Neural progenitor cell (in vitro differentiated cells): ENCODE results near the gene TBC1D20. TPM values are rescaled to one million over a fixed set of nuclear protein-coding genes. Genes with fewer than 3 reads are reported as not detected.
"Not testable (repeated sequence)": the region's sequence is repeated elsewhere in the genome, so short reads cannot be mapped to it uniquely, and the experiment has no call there.

Experiments
- DNase-seq: peaks from one replicate; pipeline ENCODE4 v3.0.0-alpha.2; 2016; ENCODE audit warnings: low spot score
- H2AFZ ChIP-seq: fragments of 200-600 bp; sonication (generic); replicated peaks from 2 replicates; pipeline ENCODE4 v1.6.1; 2016; ENCODE audit warnings: antibody characterized with exemption
- H3F3A ChIP-seq: fragments of 200-600 bp; sonication (generic); 2 replicates; pipeline ENCODE4 v1.6.1; 2016; ENCODE audit warnings: antibody characterized with exemption, low read depth
- H3K27ac ChIP-seq: fragments of 200-600 bp; sonication (generic); 2 replicates; pipeline ENCODE4 v1.5.1; 2016; ENCODE audit warnings: mild to moderate bottlenecking
- H3K27me3 ChIP-seq: fragments of 200-600 bp; sonication (generic); 2 replicates; pipeline ENCODE4 v1.6.1; 2016; ENCODE audit warnings: mild to moderate bottlenecking, moderate library complexity
- H3K36me3 ChIP-seq: fragments of 200-600 bp; sonication (generic); 2 replicates; pipeline ENCODE4 v1.5.1; 2016
- H3K4me1 ChIP-seq: fragments of 200-600 bp; sonication (generic); 2 replicates; pipeline ENCODE4 v1.6.1; 2016; ENCODE audit warnings: mixed run types
- H3K4me2 ChIP-seq: fragments of 200-600 bp; sonication (generic); 2 replicates; pipeline ENCODE4 v1.6.1; 2016
- H3K4me3 ChIP-seq: fragments of 200-600 bp; sonication (generic); 2 replicates; pipeline ENCODE4 v1.5.1; 2016
- H3K79me2 ChIP-seq: fragments of 200-600 bp; sonication (generic); 2 replicates; pipeline ENCODE4 v1.6.1; 2016; ENCODE audit warnings: low read depth
- H3K9ac ChIP-seq: fragments of 200-600 bp; sonication (generic); 2 replicates; pipeline ENCODE4 v1.6.1; 2016
- H3K9me3 ChIP-seq: fragments of 200-600 bp; sonication (generic); 2 replicates; pipeline ENCODE4 v1.5.1; 2016; ENCODE audit warnings: low read depth
- H4K20me1 ChIP-seq: fragments of 200-600 bp; sonication (generic); 2 replicates; pipeline ENCODE4 v1.6.1; 2016; ENCODE audit warnings: low read depth
- H3K27ac Mint-ChIP-seq: 3 replicates; pipeline ENCODE4 v1.8.0; 2021; ENCODE audit warnings: mixed read lengths
- H3K27me3 Mint-ChIP-seq: 2 replicates; pipeline ENCODE4 v1.8.0; 2022; ENCODE audit warnings: low read depth, mild to moderate bottlenecking, inconsistent platforms, moderate library complexity, mixed read lengths; ENCODE audit not compliant: insufficient read depth
- H3K36me3 Mint-ChIP-seq: 3 replicates; pipeline ENCODE4 v1.8.0; 2021; ENCODE audit warnings: mixed read lengths
- H3K4me1 Mint-ChIP-seq: 3 replicates; pipeline ENCODE4 v1.8.0; 2021; ENCODE audit warnings: mixed read lengths
- H3K4me3 Mint-ChIP-seq: 3 replicates; pipeline ENCODE4 v1.8.0; 2021; ENCODE audit warnings: mild to moderate bottlenecking, moderate library complexity, mixed read lengths
- H3K9me3 Mint-ChIP-seq: 3 replicates; pipeline ENCODE4 v1.8.0; 2020; ENCODE audit warnings: mixed read lengths
- CTCF ChIP-seq: fragments of 200-600 bp; sonication (generic); IDR thresholded peaks from 2 replicates; pipeline ENCODE4 v1.5.1; 2017; ENCODE audit warnings: antibody characterized with exemption, mild to moderate bottlenecking
- EZH2 ChIP-seq: fragments of 200-600 bp; sonication (generic); IDR thresholded peaks from 2 replicates; pipeline ENCODE4 v1.6.1; 2017; ENCODE audit warnings: antibody characterized with exemption, mild to moderate bottlenecking, moderate library complexity
- EZH2phosphoT487 ChIP-seq: fragments of 200-600 bp; sonication (generic); IDR thresholded peaks from 2 replicates; pipeline ENCODE4 v1.6.1; 2017; ENCODE audit warnings: antibody characterized with exemption
- total RNA-seq: library from RNA; depleted of rRNA; stranded (reverse); fragments of >200 nt; gene quantifications from 2 replicates; pipeline ENCODE4 v1.2.3, GENCODE V29; 2015; ENCODE audit warnings: low replicate concordance

Gene TBC1D20
- 23.2 and 24.4 TPM in 2 replicates for total RNA-seq

DNA sequence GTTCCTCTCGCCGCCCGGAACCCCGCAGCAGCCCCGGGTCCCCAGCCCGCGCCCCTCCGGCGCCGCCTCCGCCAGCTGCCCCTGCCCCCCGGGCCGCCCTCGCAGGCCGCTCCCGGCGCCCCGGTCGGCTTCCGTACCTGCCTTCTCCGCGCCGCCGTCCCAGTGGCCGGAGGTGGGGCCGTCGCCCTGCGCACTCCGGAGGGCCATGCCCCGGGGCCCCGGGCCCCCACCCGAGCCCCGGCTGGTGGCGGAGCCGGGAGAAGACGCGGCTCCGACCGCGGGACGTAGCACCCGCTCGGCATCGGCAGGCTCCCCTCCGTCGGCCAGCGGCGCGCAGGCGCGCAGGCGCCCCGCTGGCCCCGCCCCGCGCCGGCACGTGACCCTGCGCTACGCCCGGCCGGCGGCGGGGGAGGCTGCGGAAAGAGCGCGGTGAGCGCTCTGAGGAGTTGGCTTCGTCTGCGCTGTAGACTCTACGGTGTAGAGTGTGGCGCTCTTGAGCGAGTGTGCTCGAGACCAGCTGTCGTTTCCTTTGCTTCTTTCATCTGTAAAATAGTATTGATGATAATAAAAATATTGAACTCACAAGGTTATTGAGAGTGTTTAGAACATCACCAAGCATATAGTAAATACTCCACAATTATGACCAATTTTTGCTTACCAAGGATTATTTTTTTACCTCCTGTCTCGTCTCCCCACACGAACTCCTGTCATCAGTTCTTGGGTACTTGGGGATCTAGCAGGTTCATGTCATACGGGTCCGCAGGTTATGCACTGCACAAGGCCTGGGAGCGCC, at the start of gene TBC1D20:
Gene TBC1D20 (minus strand): TSS at position 335 of the 793 bp plus-strand sequence. CDS start 128 bp downstream, at position 207.
- peaks cover 24% of the 10 kb centered on the region for H3K27me3 ChIP-seq
- peak within 1 kb of the TSS; percentile 40 for H3K9ac ChIP-seq
- Mint-ChIP-seq H3K27ac (peak within 1 kb of the TSS; percentile 69), H3K36me3 (peaks cover 2% of the 10 kb centered on the region), H3K9me3 (peaks cover 5% of the 10 kb centered on the region), H3K4me1 (peaks cover 28% of the 10 kb centered on the region), H3K4me3 (peak within 1 kb of the TSS; percentile 97), H3K27me3 (peaks cover 7% of the 10 kb centered on the region)
- H3K9me3 ChIP-seq, result no peaks in the 10 kb centered on the region
- H2AFZ ChIP-seq, result peak within 1 kb of the TSS; percentile 83
- peaks cover 13% of the 10 kb centered on the region for H3F3A ChIP-seq
- H3K27ac ChIP-seq, result no peak within 1 kb of the TSS
- peaks cover 10% of the 10 kb centered on the region for H3K4me1 ChIP-seq
- peaks cover 46% of the 10 kb centered on the region for H3K79me2 ChIP-seq
- H3K4me3 ChIP-seq, result peak within 1 kb of the TSS; percentile 79
- DNase-seq, result peak; percentile 96
- peak within 1 kb of the TSS; percentile 89 for H3K4me2 ChIP-seq
- H4K20me1 ChIP-seq, result peaks cover 45% of the 10 kb centered on the region
- TF ChIP-seq EZH2, result no peak
- TF ChIP-seq CTCF, result peak; percentile 22
- no peak for TF ChIP-seq EZH2phosphoT487
- H3K36me3 ChIP-seq, result no peaks in the 10 kb centered on the region

DNA sequence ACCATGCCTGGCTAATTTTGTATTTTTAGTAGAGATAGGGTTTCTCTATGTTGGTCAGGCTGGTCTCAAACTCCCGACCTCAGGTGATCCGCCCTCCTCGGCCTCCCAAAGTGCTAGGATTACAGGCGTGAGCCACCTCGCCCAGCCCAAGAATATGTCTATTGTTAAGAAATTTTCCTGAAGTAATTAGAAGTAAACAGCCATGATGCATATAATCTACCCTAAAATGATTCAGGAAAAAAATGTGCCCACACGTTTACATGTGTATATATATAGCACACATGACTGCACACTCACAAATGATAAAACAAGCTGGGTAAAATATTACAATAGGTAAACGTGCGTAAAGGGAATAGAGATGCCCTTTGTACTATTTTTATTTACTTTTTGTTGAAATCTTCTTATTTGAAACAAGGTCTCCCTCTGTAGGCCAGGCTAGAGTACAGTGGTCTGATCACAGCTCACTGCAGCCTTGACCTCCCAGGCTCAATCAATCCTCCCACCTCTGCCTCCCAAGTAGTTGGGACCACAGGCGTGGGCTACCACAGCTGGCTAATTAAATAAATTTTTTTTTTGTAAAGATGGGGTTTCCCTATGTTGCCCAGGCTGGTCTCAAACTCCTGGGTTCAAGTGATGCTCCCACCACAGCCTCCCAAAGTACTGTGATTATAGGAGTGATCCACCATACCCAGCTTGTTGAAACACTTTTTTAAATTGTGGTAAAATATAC, 48.2 kb upstream of the TBC1D20 start:
- H3K9me3 Mint-ChIP-seq, H3K9ac ChIP-seq, H3F3A ChIP-seq, DNase-seq, H3K9me3 ChIP-seq, H3K4me3 ChIP-seq, H3K27me3 ChIP-seq, H3K27ac ChIP-seq, H3K4me1 ChIP-seq, H3K4me3 Mint-ChIP-seq, H3K27me3 Mint-ChIP-seq, H3K4me2 ChIP-seq, H3K36me3 ChIP-seq, H2AFZ ChIP-seq, H3K4me1 Mint-ChIP-seq, H3K27ac Mint-ChIP-seq: not testable (repeated sequence)
- H3K79me2 ChIP-seq, result peaks cover 99% of the 10 kb centered on the region
- H3K36me3 Mint-ChIP-seq, result peaks cover 39% of the 10 kb centered on the region
- H4K20me1 ChIP-seq, result peaks cover 96% of the 10 kb centered on the region

GRCh38 chr20:508364-508787, 46.0 kb upstream of the TBC1D20 start:
- not testable (repeated sequence) for H3K27ac ChIP-seq, H2AFZ ChIP-seq, H3K27me3 ChIP-seq, H3K9me3 ChIP-seq, H3K4me3 ChIP-seq, H3K27me3 Mint-ChIP-seq, H3F3A ChIP-seq, H3K9ac ChIP-seq, H3K4me1 ChIP-seq, H3K27ac Mint-ChIP-seq, H3K4me2 ChIP-seq, H3K9me3 Mint-ChIP-seq, DNase-seq, H3K4me3 Mint-ChIP-seq, H3K4me1 Mint-ChIP-seq
- H3K36me3 Mint-ChIP-seq, result peaks cover 25% of the 10 kb centered on the region
- Histone ChIP-seq H4K20me1 (peaks cover 83% of the 10 kb centered on the region), H3K36me3 (peaks cover 19% of the 10 kb centered on the region), H3K79me2 (peaks cover 77% of the 10 kb centered on the region)

- H3K9me3 Mint-ChIP-seq, result no peaks in the 10 kb centered on the region
- Histone ChIP-seq H3K9ac (no peak overlapping the region), H2AFZ (no peak overlapping the region), H3K27ac (no peak overlapping the region), H3K27me3 (no peaks in the 10 kb centered on the region), H3K4me2 (no peak overlapping the region), H4K20me1 (peaks cover 78% of the 10 kb centered on the region), H3K4me3 (no peak overlapping the region), H3F3A (peaks cover 5% of the 10 kb centered on the region), H3K4me1 (no peaks in the 10 kb centered on the region), H3K9me3 (no peaks in the 10 kb centered on the region), H3K79me2 (peaks cover 72% of the 10 kb centered on the region), H3K36me3 (peaks cover 22% of the 10 kb centered on the region)
- no peak overlapping the region for H3K4me3 Mint-ChIP-seq
- no peaks in the 10 kb centered on the region for H3K27me3 Mint-ChIP-seq
- no peak for DNase-seq
- H3K4me1 Mint-ChIP-seq, result no peaks in the 10 kb centered on the region
- no peak for TF ChIP-seq EZH2phosphoT487
- no peak for TF ChIP-seq EZH2
- no peak for TF ChIP-seq CTCF
- H3K36me3 Mint-ChIP-seq, result peaks cover 30% of the 10 kb centered on the region
- no peak overlapping the region for H3K27ac Mint-ChIP-seq
Measured at GRCh38 chr20:507761-508332, 45.5 kb upstream of the TBC1D20 start.
